HepG2 (cell line): ENCODE measurements around the gene NREP. TPM values are rescaled to one million over a fixed set of nuclear protein-coding genes. Genes with fewer than 3 reads are reported as not detected.
A peak's percentile ranks its signal among the peaks of the same experiment; 100 is the strongest.

ENCODE experiments used
- ATF2 ChIP-seq: sonication (generic); formaldehyde crosslinking; IDR thresholded peaks from 2 replicates; pipeline ENCODE4 v1.4.0; 2020; ENCODE audit warnings: missing genetic modification reagents
- E2F2 ChIP-seq: sonication (generic); formaldehyde crosslinking; IDR thresholded peaks from 2 replicates; pipeline ENCODE4 v1.4.0; 2020; ENCODE audit warnings: missing genetic modification reagents, borderline replicate concordance
- EP300 ChIP-seq, 3 experiments: sonication (generic) in 1 of 3; formaldehyde crosslinking in 1 of 3; IDR thresholded peaks; 2 replicates each; pipeline versions ENCODE4 v1.5.1 to v1.6.1; 2011 to 2020; ENCODE audit warnings: low read depth in 2 of 3, low read length in 2 of 3, borderline replicate concordance in 1 of 3, improper control_type of control experiment in 1 of 3, mild to moderate bottlenecking in 1 of 3, missing genetic modification reagents in 1 of 3, moderate library complexity in 1 of 3
- HIC2 ChIP-seq: sonication (generic); formaldehyde crosslinking; IDR thresholded peaks from 2 replicates; pipeline ENCODE4 v1.9.0; 2022; ENCODE audit warnings: low read depth, missing genetic modification reagents
- HIVEP1 ChIP-seq: sonication (generic); formaldehyde crosslinking; IDR thresholded peaks from 2 replicates; pipeline ENCODE4 v1.4.0; 2020; ENCODE audit warnings: mild to moderate bottlenecking, missing genetic modification reagents
- HMG20B ChIP-seq: conservative IDR thresholded peaks from 2 replicates; pipeline ENCODE4 v1.6.1; 2016; ENCODE audit warnings: missing genetic modification reagents, missing compliant biosample characterization
- KDM2A ChIP-seq: sonication (generic); formaldehyde crosslinking; IDR thresholded peaks from 2 replicates; pipeline ENCODE4 v1.4.0; 2020; ENCODE audit warnings: low read depth, missing genetic modification reagents, borderline replicate concordance
- MIXL1 ChIP-seq: IDR thresholded peaks from 2 replicates; pipeline ENCODE4 v1.6.1; 2016
- PAWR ChIP-seq: sonication (generic); formaldehyde crosslinking; IDR thresholded peaks from 2 replicates; pipeline ENCODE4 v1.4.0; 2020; ENCODE audit warnings: missing genetic modification reagents, mild to moderate bottlenecking, borderline replicate concordance
- SALL1 ChIP-seq: sonication (generic); formaldehyde crosslinking; IDR thresholded peaks from 2 replicates; pipeline ENCODE4 v1.8.0; 2022; ENCODE audit warnings: mild to moderate bottlenecking, missing genetic modification reagents
- SOX6 ChIP-seq, 2 experiments: fragments of 450-650 bp in 1 of 2; sonication (generic) in 1 of 2; formaldehyde crosslinking in 1 of 2; IDR thresholded peaks; 2 replicates each; pipeline versions ENCODE4 v1.4.0 to v1.6.1; 2017 to 2020; ENCODE audit warnings: antibody characterized with exemption in 1 of 2, mild to moderate bottlenecking in 1 of 2, missing genetic modification reagents in 1 of 2
- TAF15 ChIP-seq: fragments of 200-400 bp; formaldehyde crosslinking; IDR thresholded peaks from one replicate; pipeline ENCODE4 v1.6.1; 2018; ENCODE audit warnings: mild to moderate bottlenecking, low read depth, low read length; ENCODE audit not compliant: poor library complexity, severe bottlenecking
- TCF7L2 ChIP-seq: IDR thresholded peaks from 2 replicates; pipeline ENCODE4 v1.6.1; 2011; ENCODE audit warnings: mild to moderate bottlenecking, low read depth, low read length, moderate library complexity
- ZBTB21 ChIP-seq: sonication (generic); formaldehyde crosslinking; IDR thresholded peaks from 2 replicates; pipeline ENCODE4 v1.4.0; 2020; ENCODE audit warnings: missing genetic modification reagents
- ZBTB34 ChIP-seq: sonication (generic); formaldehyde crosslinking; IDR thresholded peaks from 2 replicates; pipeline ENCODE4 v1.8.0; 2022; ENCODE audit warnings: mild to moderate bottlenecking, missing genetic modification reagents
- ZNF18 ChIP-seq: sonication (generic); formaldehyde crosslinking; IDR thresholded peaks from 2 replicates; pipeline ENCODE4 v1.8.0; 2022; ENCODE audit warnings: mild to moderate bottlenecking, missing genetic modification reagents; ENCODE audit not compliant: insufficient replicate concordance
- ZNF513 ChIP-seq: sonication (generic); formaldehyde crosslinking; conservative IDR thresholded peaks from 2 replicates; pipeline ENCODE4 v1.5.0; 2020; ENCODE audit warnings: missing genetic modification reagents
- polyA plus RNA-seq, 8 experiments: library from polyadenylated mRNA; depleted of rRNA in 3 of 8; stranded (reverse) in 7 of 8; unstranded in 1 of 8; fragments of >200 nt; fragmentation: Illumina TruSeq in 4 of 8; extraction: Trizol in 4 of 8; gene quantifications; 2 replicates each; pipeline versions ENCODE4 v1.2.1 to v1.2.3, GENCODE V29; 2011 to 2016; ENCODE audit warnings: low read depth in 4 of 8, missing spikeins in 1 of 8, mixed read lengths in 1 of 8; ENCODE audit not compliant: insufficient read depth in 1 of 8
- total RNA-seq, 5 experiments: library from RNA; depleted of rRNA; stranded (reverse); fragments of >200 nt; fragmentation: Illumina TruSeq; extraction: Trizol; gene quantifications; 2 replicates each; pipeline ENCODE4 v1.2.3, GENCODE V29; 2016; ENCODE audit warnings: low read depth in 1 of 5

Gene NREP
- total and polyA plus RNA-seq, 2 of the 13 experiments (the other 11 are each of a cell fraction or from before 2014, with no cell fraction given), result 40.5 to 102 TPM

GRCh38 chr5:111757355-111758283 is 625 bp upstream of the NREP start (continued):
- TF ChIP-seq TAF15, result no peak
- no peak for TF ChIP-seq MIXL1 (CRISPR knock-in tag)
- TF ChIP-seq ZNF513 (CRISPR knock-in tag), result no peak
- peak; percentile 83 for TF ChIP-seq HIVEP1
- no peak; a peak in 1 of 4 replicates for TF ChIP-seq EP300 (IDR thresholded peaks at IDR 0.05; ENCODE audit: low read depth in 2 of 2, low read length in 2 of 2)
- no peak for TF ChIP-seq EP300 (CRISPR knock-in tag; IDR thresholded peaks at IDR 0.05; ENCODE audit: borderline replicate concordance)
- TF ChIP-seq ATF2 (CRISPR knock-in tag), result no peak; the same call in 1 of the 2 replicates
- TF ChIP-seq ZNF18 (CRISPR knock-in tag), result peak; percentile 53
- peak; percentile 83 for TF ChIP-seq KDM2A (CRISPR knock-in tag)
- no peak for TF ChIP-seq SOX6 (IDR thresholded peaks at IDR 0.05)
- TF ChIP-seq SOX6 (CRISPR knock-in tag; IDR thresholded peaks at IDR 0.05), result peak; percentile 70
- TF ChIP-seq ZBTB34 (CRISPR knock-in tag), result peak; percentile 55; the same call in 1 of the 2 replicates
- peak; percentile 82 for TF ChIP-seq SALL1 (CRISPR knock-in tag)
- TF ChIP-seq HIC2 (CRISPR knock-in tag), result no peak
- no peak for TF ChIP-seq TCF7L2
- no peak for TF ChIP-seq ZBTB21 (CRISPR knock-in tag)
- TF ChIP-seq PAWR (CRISPR knock-in tag), result no peak
- no peak for TF ChIP-seq E2F2
- 0 out of 2 replicates have a peak, but pooled peaks have one; percentile 42 for TF ChIP-seq HMG20B (CRISPR knock-in tag)
